Aorta (tissue), 4 donors: ENCODE measurements around the gene C3. TPM values are rescaled to one million over a fixed set of nuclear protein-coding genes. Genes with fewer than 3 reads are reported as not detected.

ENCODE experiments used
- microRNA-seq, 2 donors: library from miRNA; unstranded; fragments of <30 nt; microRNA quantifications; one replicate each; pipeline ENCODE4 v1.2.0, GENCODE V29; 2020
- polyA plus RNA-seq, 2 donors: library from polyadenylated mRNA; stranded (reverse); fragments of 200-250 nt; gene quantifications; one replicate each; pipeline ENCODE4 v1.2.3, GENCODE V29; 2013
- total RNA-seq, 2 donors: library from RNA; stranded (reverse); fragmentation: NEBNext Ultra II Directional; extraction: Animal tissue kit (Norgen Biotek cat#: 25700); gene quantifications; one replicate each; pipeline ENCODE4 v1.2.1, GENCODE V29; 2021
- donor health status: healthy with polysubstance abuse.
- donor health status: Bipolar disorder and iron deficiency.
- donor health status: DM: no; HTN: no; CAD: no.
- donor health status: DM: yes; HTN: yes; CAD: no.

Gene C3
- total and polyA plus RNA-seq, 4 donors = 9.1 to 3,196 (median 522) TPM

Small RNA genes within 50 kb of the gene (microRNA-seq; reads per million reads assigned to microRNA genes)
- gene MIR6791 = 0 reads per million in 2 donors

Other genes with a start within 250 kb of the C3 start
- 1 to 10 TPM; 3.9 to 7.6 TPM for gene DENND1C, start 238.9 kb downstream of the C3 start, total RNA-seq
- gene DENND1C, start 238.9 kb downstream of the C3 start, polyA plus RNA-seq = 1 to 10 TPM in 1 of 2 donors, under 1 TPM in 1; 0.20 to 1.9 TPM
- under 1 TPM; 0.68 to 0.90 TPM for gene TUBB4A, start 218.3 kb downstream of the C3 start, total RNA-seq
- not detected for gene TUBB4A, start 218.3 kb downstream of the C3 start, polyA plus RNA-seq
- gene TNFSF9, start 189.6 kb downstream of the C3 start, total RNA-seq = 1 to 10 TPM; 1.2 to 1.6 TPM
- gene TNFSF9, start 189.6 kb downstream of the C3 start, polyA plus RNA-seq = not detected
- under 1 TPM in 1 of 2 donors, not detected in 1; 0.42 TPM for gene CD70, start 129.5 kb downstream of the C3 start, total RNA-seq
- gene CD70, start 129.5 kb downstream of the C3 start, polyA plus RNA-seq = not detected
- gene TNFSF14, start 50.5 kb downstream of the C3 start, total RNA-seq = 10 to 100 TPM in 1 of 2 donors, 1 to 10 TPM in 1; 6.9 to 36.8 TPM
- under 1 TPM in 1 of 2 donors, not detected in 1; 0.13 TPM for gene TNFSF14, start 50.5 kb downstream of the C3 start, polyA plus RNA-seq
- gene GPR108, start 16.9 kb upstream of the C3 start, total RNA-seq = 10 to 100 TPM; 49.2 to 70.2 TPM
- gene GPR108, start 16.9 kb upstream of the C3 start, polyA plus RNA-seq = 100 to 1,000 TPM in 1 of 2 donors, 10 to 100 TPM in 1; 33.1 to 117 TPM
- gene TRIP10, start 19.0 kb upstream of the C3 start, total RNA-seq = 100 to 1,000 TPM in 1 of 2 donors, 10 to 100 TPM in 1; 91.8 to 146 TPM
- 100 to 1,000 TPM in 1 of 2 donors, 10 to 100 TPM in 1; 68.6 to 261 TPM for gene TRIP10, start 19.0 kb upstream of the C3 start, polyA plus RNA-seq
- gene SH2D3A, start 46.8 kb upstream of the C3 start, total RNA-seq = 1 to 10 TPM in 1 of 2 donors, under 1 TPM in 1; 0.68 to 1.0 TPM
- gene SH2D3A, start 46.8 kb upstream of the C3 start, polyA plus RNA-seq = 1 to 10 TPM in 1 of 2 donors, under 1 TPM in 1; 0.26 to 4.1 TPM
- gene VAV1, start 52.1 kb upstream of the C3 start, total RNA-seq = 10 to 100 TPM in 1 of 2 donors, 1 to 10 TPM in 1; 8.2 to 20.1 TPM
- 1 to 10 TPM; 1.9 to 9.9 TPM for gene VAV1, start 52.1 kb upstream of the C3 start, polyA plus RNA-seq
- gene ADGRE1, start 166.9 kb upstream of the C3 start, total RNA-seq = 1 to 10 TPM in 1 of 2 donors, under 1 TPM in 1; 0.42 to 1.6 TPM
- under 1 TPM; 0.08 to 0.50 TPM for gene ADGRE1, start 166.9 kb upstream of the C3 start, polyA plus RNA-seq